SHP77 treated with DMSO at 0.1 percent for 48 hours (cell line): ENCODE results near the gene CENPU.
"Not testable (repeated sequence)": the region's sequence is repeated elsewhere in the genome, so short reads cannot be mapped to it uniquely, and the experiment has no call there.

ENCODE experiments used
- DNase-seq: peaks from one replicate; lab custom pipeline; 2025; lab: John Stamatoyannopoulos, UW

The CENPU gene, protein sequence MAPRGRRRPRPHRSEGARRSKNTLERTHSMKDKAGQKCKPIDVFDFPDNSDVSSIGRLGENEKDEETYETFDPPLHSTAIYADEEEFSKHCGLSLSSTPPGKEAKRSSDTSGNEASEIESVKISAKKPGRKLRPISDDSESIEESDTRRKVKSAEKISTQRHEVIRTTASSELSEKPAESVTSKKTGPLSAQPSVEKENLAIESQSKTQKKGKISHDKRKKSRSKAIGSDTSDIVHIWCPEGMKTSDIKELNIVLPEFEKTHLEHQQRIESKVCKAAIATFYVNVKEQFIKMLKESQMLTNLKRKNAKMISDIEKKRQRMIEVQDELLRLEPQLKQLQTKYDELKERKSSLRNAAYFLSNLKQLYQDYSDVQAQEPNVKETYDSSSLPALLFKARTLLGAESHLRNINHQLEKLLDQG

DNA sequence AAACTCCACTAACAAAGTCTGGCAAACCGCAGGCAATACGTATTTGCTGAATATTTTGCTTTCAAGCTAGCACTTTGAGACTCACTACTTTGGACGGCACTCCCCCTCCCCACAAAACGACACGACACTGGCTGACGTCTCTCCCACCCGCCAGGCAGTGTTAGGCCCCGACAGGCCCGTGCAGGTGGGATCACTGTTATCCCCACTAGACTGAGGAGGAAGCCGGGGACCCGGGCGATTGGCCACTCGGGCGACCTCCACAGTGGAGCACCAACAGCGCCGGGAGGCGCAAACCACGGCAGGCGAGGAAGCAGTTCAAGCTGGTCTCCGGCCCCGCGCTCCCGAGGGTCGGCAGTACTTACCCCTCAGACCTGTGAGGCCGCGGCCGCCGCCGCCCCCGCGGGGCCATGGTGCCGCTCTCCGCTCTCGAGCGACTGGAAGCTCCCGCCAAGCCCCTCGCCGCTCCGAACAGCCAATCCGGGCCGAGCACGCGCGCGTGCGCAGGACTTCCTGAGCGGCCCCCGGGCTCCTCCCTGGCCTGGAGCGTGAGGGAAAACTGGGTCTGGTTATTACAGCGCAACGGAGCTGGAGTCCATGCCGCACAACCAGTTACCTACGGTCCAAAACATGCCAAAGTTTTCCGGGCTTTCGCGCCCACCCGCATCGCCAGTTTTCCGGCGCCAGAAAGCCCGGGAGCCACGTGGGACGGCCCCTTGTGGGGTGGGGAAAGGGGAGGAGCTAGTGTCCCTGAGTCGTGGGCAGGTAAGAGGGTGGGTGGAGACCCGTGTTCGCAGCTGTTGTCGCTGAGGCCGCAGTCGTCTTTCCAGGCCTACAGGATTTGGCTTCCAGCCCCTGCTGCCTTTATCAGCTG is at the start of gene CENPU:
CENPU (minus strand) TSS at position 443 of the 871 bp plus-strand sequence; CDS start at position 409, 34 bp downstream.
- peak; percentile 87 for DNase-seq

DNA sequence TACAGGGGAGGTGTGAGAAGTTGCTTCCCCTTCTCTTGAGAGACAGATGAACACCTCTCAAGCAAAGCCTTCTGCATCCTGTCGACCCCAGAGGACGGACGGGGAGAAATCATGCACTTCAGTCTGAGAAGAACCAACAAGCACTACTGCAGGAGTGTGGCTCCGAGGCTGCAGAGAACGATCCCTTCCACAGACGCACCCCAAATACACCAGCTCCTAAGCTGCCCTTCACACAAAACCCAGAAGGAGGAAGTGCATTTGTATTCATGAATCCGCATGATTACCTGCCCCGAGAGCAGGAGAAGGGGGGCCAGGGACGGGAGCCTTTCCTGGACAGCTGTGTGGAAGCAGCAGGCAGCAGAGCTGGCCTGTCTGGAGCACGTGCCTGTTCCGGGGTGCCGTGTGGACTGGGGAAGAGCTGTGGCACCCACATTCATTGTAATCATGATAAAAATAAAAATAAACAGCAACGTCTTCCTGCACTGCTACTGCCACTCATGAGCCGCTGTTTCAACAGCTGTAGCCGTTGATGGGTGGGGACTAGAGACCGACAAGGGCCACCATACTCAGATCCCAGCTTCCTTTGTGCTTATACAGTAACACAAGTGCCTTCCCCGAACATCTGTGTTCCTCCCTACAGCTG is 49.0 kb upstream of the CENPU start:
- no peak for DNase-seq

DNA sequence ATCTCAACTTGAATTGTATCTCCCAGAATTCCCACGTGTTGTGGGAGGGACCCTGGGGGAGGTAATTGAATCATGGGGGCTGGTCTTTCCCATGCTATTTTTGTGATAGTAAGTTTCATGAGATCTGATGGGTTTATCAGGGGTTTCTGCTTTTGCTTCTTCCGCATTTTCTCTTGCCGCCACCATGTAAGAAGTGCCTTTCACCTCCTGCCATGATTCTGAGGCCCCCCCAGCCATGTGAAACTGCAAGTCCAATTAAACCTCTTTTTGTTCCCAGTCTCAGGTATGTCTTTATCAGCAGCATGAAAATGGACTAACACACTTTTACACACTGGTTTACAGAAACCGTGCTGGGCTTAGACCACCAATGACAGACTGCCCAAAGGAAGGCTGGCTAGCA is 45.3 kb upstream of the CENPU start:
- DNase-seq, result not testable (repeated sequence)

DNA sequence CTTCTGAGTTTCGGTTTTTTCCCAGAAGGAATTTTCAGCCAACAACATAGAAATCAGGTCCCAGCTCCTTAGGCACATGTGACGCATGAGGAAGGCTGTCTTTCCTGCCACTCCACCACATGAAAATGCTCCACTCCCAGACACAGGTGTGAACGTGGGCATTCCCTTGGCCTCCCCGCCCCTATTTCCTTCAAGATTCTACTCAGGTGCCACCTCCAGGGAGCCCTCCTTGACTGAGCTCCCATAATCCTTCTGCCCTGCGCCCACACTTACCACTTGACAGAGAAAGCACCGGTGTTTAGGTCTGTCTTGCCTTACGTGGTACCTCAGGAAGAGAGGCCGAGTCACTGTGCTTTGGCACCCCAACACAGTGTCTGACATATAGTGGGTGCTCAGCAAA is 44.4 kb upstream of the CENPU start:
- no peak for DNase-seq

DNA sequence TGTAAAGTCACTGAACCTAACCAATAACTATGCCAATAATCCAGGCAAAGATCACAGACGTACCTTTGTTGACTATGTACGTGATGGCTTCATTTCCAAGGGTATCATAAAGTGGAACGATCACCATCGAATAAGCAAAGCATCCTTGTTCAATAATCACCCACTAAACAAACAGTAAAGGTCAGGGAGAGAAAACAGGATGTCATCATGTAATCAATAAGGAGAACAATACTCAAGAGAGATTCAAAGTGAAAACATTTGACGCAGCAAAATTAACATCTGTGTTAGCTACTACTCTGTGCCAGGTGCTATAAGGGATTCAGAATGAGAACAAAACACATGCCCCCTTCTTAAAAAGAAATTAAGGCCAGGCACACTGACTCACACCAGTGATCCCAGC is 42.9 kb upstream of the CENPU start:
- no peak for DNase-seq

DNA sequence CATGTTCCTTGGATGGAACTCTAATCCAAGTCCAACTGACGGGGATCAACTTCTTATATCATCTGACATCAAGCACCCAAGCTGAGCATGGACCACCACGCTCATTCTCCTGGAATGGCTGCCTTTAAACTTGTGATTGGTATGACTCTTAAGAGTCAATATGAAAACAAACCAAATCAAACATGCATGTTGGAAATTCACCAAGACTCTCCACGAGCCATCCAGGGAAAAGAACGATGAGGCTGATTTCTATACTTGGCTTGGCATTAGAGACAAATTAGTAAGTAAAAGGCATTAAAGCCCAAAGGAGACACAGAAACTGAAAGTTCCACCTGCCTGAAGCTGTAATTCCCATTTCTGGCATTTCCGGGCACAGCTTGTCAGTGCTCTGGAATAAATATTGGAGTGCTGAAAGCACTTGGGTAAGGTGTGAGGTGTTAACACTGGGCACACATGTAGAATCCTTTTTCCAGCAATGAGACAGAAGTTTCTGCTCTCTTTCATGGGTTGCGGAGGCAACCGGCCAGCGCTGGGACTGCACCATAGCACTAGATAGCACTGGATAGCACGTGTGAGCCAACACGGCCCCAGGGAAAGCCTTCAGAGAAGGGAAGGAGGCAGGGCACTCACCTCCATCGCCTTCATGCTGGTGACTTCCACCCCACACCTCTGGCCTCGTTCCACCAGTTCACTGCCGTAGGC is 42.1 kb upstream of the CENPU start:
- DNase-seq, result no peak

DNA sequence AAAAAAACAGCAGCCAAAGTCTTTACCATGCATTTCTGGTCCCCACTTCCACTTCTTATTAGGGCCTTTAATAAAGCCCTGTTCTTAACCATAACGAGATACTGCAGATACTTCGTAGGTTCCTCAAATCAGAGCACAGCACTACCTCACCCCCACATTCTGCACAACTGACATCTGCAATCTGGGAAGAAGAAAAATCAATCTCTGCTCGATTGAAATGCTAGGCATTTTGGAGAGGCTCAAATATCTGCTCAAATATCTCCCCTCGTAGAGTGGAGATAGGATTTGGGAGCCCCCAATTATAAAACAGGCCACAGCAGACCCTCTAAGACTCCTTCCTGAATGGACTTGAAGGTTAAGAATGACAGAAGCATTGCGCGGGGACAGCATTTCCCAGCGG is 40.3 kb upstream of the CENPU start:
- no peak for DNase-seq

DNA sequence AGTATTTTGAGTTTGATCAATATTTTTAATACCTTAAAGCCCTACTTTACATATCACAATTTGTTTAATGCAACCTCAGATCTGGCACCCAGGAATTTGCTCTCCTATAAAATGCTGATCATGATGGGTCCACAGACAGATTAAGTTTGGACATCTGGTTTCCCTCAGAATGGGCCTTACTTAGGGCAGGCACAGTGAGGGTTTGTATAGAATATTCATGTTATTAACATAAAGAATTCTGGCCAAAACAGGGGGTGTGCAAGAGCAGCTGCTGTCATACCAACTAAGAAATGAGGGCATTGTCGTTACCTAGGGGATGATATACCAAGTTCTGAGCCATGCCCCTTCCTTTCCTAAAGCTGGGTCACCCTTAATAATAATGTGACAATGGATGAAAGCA is 37.5 kb upstream of the CENPU start:
- no peak for DNase-seq

DNA sequence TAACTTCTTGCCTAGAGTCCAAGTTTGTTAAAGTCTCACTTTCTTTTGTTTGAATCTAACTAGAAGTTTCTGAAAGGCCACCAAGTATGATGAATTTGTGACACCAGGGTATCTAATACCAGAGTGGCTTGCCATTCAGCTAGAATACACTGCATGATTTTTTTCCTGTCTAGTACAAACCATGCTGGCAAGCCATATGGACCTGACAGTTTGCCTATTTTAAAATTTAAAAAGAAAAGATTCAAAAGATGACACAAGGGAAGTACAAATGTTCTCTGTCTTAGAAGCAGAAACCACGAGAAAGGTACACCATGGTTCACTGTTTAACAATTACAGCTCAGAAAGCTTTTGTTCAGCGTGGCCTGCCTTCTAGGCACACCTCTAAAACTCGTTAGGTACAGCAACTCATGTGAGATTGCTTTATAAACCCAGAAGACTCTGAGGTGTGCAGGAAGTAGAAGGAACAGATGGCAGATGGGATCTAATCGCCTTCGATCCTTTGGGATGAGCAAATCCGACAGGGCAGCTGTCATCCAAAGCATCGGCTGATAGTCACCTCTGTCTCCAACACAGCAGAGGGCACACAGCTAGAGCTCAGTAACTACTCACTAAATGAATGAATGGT is 35.4 kb upstream of the CENPU start:
- DNase-seq, result no peak

DNA sequence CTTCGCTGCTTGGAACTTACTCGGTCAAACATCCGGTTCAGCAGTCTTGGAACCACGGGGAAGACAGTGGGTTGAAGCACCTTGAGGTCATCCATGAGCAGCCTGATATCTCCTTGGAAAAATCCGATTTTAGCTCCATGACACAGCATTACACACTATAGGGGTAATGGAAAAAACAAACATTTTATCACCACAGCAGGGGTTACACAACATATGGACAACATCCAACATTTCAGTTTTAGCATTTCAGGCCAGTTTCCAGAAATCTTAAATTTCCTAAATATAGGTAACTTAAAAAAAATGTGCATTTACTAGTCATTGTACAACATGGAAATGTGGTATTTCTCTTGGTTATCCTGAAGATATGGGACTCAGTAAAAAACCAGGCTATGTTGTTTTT is 34.4 kb upstream of the CENPU start:
- DNase-seq, result no peak

DNA sequence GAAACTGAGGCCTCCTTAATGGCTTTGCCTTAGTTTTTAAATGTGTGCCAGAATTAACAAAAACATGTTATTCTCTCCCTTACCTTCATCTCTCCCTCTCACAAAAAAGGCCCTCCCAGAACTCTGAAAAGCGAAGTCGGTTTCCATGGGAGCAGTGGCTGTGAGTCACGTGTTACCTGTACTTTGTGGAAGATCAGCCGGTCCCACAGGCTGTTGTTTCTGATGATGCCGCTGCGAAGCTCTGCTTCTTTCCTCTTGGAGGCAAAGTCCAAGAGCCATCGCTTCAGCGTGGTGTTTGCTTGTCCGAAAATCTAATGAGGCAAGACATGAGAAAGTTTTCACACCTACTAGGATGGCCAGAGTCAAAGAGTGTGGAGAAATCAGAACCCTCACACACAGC is 32.5 kb upstream of the CENPU start:
- DNase-seq, result no peak

DNA sequence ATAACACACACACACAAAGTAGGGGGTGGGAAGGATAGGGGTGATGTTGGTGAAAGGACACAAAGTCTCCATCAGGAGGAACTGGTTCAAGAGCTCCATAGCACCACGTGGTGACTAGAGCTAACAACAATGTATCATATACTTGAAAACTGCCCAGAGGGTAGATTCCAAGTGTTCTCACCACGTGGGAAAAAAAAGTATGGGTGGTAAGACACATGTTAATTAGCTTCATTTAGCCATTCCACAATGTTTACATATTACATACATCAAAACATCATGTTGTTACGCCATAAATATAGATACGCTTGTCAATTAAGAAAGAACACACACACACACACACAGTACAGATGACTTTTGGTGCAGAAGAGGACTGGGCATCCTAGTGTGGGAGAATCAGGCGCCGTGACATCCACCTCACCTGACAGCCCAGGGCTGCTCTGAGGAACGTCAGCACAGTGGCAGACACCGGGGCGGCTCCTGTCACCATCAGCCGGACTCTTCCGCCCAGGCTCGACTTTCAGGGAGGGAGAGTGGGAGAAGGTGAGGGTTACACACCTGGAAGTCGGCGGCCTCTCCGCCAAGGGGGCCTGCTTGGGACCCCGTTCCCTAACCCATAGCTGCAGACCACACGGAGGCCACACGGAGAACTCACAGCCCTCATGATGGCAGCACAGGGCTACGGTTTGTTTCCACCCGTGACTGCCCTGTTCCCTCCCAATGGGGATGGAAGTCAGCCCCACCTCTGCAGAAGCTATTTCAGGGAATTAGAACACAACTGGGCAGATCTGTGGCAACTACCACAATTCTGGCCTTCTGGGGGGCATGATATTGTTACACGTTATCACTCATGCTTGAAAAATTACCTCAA is 31.8 kb upstream of the CENPU start:
- no peak for DNase-seq

DNA sequence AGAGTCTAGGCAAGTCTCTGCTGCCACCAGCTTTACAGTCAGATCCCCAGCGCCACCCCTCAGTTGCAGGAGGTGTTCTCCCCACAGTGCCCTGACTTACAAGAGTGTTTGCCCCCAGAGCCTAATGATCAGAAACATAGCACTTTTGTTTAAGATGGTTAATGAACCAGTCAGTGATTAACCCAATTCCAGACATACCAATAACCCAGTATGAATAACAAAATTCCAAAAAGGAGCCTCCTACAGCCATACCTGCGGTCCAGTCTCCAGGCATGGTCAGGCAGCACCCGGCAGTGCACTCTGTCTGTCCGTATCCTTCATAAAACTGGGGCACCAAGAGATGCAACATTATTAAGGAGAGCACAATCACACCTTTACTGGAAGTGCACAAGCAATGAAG is 30.7 kb upstream of the CENPU start:
- DNase-seq, result no peak

DNA sequence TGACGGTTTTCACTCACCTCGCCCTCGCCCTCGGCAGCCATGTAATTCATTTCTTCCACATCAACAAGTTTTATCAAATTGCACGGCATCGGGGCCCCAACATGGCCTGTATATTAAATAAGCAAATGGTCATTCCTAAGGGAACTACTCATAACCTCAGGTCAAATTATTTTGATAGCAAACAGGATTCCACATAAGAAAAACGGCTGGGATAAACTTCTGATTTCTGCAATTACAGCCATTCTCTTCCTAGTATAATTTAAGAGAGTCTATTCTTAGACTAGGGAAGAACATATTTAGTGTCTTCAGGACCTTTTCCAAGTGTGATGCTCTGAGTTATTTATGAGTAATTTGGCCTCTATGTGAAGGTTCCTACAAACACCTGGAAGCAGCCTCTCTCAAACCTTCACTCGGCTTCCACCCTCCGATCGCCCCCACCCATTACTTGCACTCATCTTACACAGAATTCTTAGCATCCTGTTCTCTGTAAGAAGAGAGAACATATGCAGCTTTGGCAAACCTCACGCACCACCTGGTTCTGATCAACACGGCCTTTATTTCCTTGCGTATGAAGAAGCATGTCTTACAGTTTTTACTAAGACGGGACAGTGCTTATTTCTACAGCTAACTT is 29.4 kb upstream of the CENPU start:
- no peak for DNase-seq

DNA sequence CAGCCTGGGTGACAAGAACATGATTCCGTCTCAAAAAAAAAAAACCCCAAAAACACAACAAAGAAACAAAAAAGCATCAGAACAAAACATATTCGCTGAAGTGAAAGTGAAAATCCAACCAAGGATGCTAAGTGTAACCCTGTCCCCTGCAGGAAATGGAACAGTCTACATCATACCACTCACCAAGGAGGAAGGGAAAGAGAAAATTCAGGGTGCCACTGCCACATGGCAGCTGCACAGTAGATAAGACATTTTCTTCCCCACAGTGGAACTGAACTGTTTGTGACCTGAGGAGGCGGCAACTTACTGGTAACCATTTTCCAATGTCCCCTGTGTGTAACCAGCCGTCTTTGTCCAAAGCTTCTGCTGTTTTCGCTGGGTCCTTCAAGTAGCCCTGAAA is 28.2 kb upstream of the CENPU start:
- DNase-seq, result no peak

DNA sequence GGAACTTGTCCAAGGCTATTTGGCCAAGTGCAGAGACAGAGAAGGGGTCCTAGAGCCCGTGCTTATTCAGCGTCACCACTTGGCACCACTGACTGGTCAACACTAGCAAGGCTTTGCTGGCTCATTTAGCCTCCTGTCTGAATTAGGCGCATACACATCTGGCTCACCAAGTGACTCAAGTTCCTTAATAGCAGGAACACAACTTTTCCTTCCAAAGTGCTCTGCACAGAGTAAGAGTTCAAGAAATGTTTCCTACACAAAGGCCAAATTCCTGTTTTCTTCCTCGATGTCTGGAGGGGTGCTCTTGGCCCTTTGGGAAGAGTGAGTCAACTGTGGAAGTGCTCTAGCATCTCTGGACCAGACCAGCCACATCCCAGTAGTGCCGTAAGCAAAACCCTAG is 26.8 kb upstream of the CENPU start:
- DNase-seq, result no peak

DNA sequence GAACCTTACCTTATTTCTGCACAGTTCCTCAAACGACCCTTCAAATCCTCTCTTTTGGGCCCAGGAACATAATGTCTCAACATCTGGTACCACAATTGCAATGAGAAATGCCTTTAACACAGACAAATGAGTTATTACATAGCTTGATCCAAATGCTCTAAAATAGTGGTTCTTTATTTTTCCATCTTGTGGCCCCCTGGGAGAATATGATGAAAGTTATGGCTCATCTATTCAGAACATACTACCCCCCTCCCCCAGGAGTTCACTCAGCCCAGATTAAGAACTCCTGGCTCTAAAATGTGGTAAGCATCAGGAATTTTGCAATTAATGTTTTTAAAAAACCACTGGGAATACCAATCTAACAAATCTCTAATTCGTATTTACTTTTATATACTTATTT is 23.9 kb upstream of the CENPU start:
- no peak for DNase-seq

DNA sequence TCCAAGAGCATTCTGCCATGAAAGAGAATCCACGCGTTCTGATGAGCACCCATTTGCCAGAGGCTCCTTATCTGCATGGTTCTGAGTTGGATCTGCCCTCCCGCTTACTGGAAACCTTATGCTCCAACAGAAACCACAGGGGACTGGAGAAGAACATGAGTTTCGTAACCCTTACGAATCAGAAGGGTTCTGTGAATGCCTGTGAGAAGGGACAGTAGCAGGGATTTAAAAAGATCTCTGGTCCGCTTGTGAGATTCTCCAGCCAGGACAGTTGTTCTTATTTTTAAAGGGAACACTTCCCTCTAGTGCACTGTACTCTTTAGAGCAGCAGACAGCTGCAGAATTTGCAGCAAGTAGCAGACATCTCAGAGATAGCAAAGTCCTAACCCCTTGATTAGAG is 22.5 kb upstream of the CENPU start:
- no peak for DNase-seq

DNA sequence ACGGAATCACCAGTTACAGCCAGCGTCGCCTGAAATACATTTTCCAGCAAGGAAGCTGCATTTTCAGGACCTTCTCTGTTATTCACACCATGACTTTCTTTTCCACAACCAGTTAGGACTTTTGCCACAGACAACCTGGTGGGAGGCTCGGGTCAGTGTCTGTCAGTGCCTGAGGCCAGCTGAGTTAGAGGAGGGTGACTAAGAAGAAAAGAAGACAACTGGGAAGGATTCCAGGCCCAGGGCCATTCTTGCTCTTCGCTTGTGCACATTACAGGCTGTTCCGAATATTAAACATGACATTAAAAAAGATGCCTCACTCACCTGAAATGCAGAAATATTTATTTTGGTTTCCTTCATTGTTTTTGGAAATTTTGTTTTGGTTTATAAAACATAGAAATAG is 21.4 kb upstream of the CENPU start:
- no peak for DNase-seq
